Sigmoid colon (tissue), 7 donors: ENCODE measurements around the gene SH3RF3. TPM values are rescaled to one million over a fixed set of nuclear protein-coding genes. Genes with fewer than 3 reads are reported as not detected.

ENCODE experiments used
- DNase-seq: peaks from one replicate; pipeline ENCODE4 v3.0.0-alpha.2; 2019
- H3K27ac ChIP-seq, 4 donors: fragments of 200-600 bp; sonication (generic); one replicate each; pipeline ENCODE4 v1.5.1; 2016 to 2019; ENCODE audit warnings: mild to moderate bottlenecking in 1 of 4
- H3K27me3 ChIP-seq, 3 donors: fragments of 200-600 bp; sonication (generic); one replicate each; pipeline ENCODE4 v1.5.1; 2019; ENCODE audit warnings: mild to moderate bottlenecking in 1 of 3
- H3K36me3 ChIP-seq, 4 donors: fragments of 200-600 bp; sonication (generic); one replicate each; pipeline ENCODE4 v1.5.1; 2016 to 2019
- H3K4me1 ChIP-seq, 4 donors: fragments of 200-600 bp; sonication (generic); one replicate each; pipeline ENCODE4 v1.5.1; 2017 to 2019
- H3K4me3 ChIP-seq, 4 donors: fragments of 200-600 bp; sonication (generic); one replicate each; pipeline ENCODE4 v1.5.1; 2017 to 2019; ENCODE audit warnings: mild to moderate bottlenecking in 2 of 4, moderate library complexity in 1 of 4
- H3K9me3 ChIP-seq, 4 donors: fragments of 200-600 bp in 3 of 4; sonication (generic) in 3 of 4; one replicate each; pipeline versions ENCODE4 v1.5.1 to v1.6.1; 2013 to 2019
- CTCF ChIP-seq, 4 experiments: fragments of 450-650 bp in 3 of 4; fragments of 200-600 bp in 1 of 4; IDR thresholded peaks; one replicate each; pipeline ENCODE4 v1.5.1; 2016 to 2019; ENCODE audit warnings: antibody characterized with exemption in 4 of 4, mild to moderate bottlenecking in 3 of 4, moderate library complexity in 2 of 4
- EP300 ChIP-seq, 4 donors: sonication (generic); formaldehyde crosslinking; IDR thresholded peaks; one replicate each; pipeline ENCODE4 v1.6.1; 2017; ENCODE audit warnings: antibody characterized with exemption in 4 of 4
- POLR2A ChIP-seq, 2 donors: fragments of 450-650 bp; IDR thresholded peaks; one replicate each; pipeline ENCODE4 v1.6.1; 2016; ENCODE audit warnings: antibody characterized with exemption in 2 of 2, mild to moderate bottlenecking in 2 of 2, moderate library complexity in 2 of 2
- POLR2AphosphoS5 ChIP-seq, 4 donors: sonication (generic); formaldehyde crosslinking; IDR thresholded peaks; one replicate each; pipeline ENCODE4 v1.6.1; 2017; ENCODE audit warnings: antibody characterized with exemption in 4 of 4
- WGBS, 2 donors: extraction: QIAGEN DNeasy Blood & Tissue Kit; methylation state at CpG; one replicate each; pipeline ENCODE4 v1.1.7; 2013; 5-methylcytosine and 5-hydroxymethylcytosine counted together
- intact Hi-C: fragments of 100-400 bp; cut with DNase I; formaldehyde crosslinking; loops from one replicate; pipeline ENCODE4 v1.15.1; 2023
- polyA plus RNA-seq, 3 donors: library from polyadenylated mRNA; stranded (reverse); fragments of 200-250 nt; gene quantifications; one replicate each; pipeline ENCODE4 v1.2.3, GENCODE V29; 2013
- total RNA-seq, 4 donors: library from RNA; depleted of rRNA; stranded (reverse); fragments of >200 nt; gene quantifications; one replicate each; pipeline ENCODE4 v1.1.0, GENCODE V29; 2016
- donor health status: healthy with polysubstance abuse.
- donor health status: Bipolar disorder and iron deficiency.
- donor health status: healthy.

SH3RF3 gene
- total and polyA plus RNA-seq, 7 donors = 0.69 to 10.0 (median 3.4) TPM

GRCh38 chr2:109199790-109200189 is 70.8 kb downstream of the SH3RF3 start:
- H3K36me3 ChIP-seq = no peaks in the 10 kb centered on the region
- TF ChIP-seq POLR2AphosphoS5 (IDR thresholded peaks at IDR 0.05) = no peak
- no peak for TF ChIP-seq POLR2A (IDR thresholded peaks at IDR 0.05)
- TF ChIP-seq CTCF (IDR thresholded peaks at IDR 0.05) = no peak
- no peak for TF ChIP-seq EP300 (IDR thresholded peaks at IDR 0.05)
- no peak for DNase-seq
- no peak overlapping the region for H3K4me3 ChIP-seq
- H3K9me3 ChIP-seq = no peaks in the 10 kb centered on the region
- no peaks in the 10 kb centered on the region for H3K27me3 ChIP-seq
- peaks cover 0 to 28% (median 20%) of the 10 kb centered on the region in 4 donors for H3K4me1 ChIP-seq
- 87 to 96% methylated on average over 4 of the region's 4 CpGs for WGBS, 2 donors
- H3K27ac ChIP-seq = no peak overlapping the region
- intact Hi-C loops = no loop called here

- H3K4me1 ChIP-seq = peaks cover 0 to 20% (median 12%) of the 10 kb centered on the region in 4 donors
- no peaks in the 10 kb centered on the region for H3K36me3 ChIP-seq
- intact Hi-C loops = no loop called here
- H3K27ac ChIP-seq = no peak overlapping the region
- 86 to 89% methylated on average over 14 of the region's 14 CpGs for WGBS, 2 donors
- H3K27me3 ChIP-seq = no peaks in the 10 kb centered on the region
- no peak overlapping the region for H3K4me3 ChIP-seq
- no peaks in the 10 kb centered on the region for H3K9me3 ChIP-seq
- no peak for DNase-seq
- no peak for TF ChIP-seq POLR2A (IDR thresholded peaks at IDR 0.05)
- no peak for TF ChIP-seq CTCF (IDR thresholded peaks at IDR 0.05)
- no peak for TF ChIP-seq EP300 (IDR thresholded peaks at IDR 0.05)
- TF ChIP-seq POLR2AphosphoS5 (IDR thresholded peaks at IDR 0.05) = no peak
Measured at GRCh38 chr2:109200616-109201464, 71.8 kb downstream of the SH3RF3 start.

DNA sequence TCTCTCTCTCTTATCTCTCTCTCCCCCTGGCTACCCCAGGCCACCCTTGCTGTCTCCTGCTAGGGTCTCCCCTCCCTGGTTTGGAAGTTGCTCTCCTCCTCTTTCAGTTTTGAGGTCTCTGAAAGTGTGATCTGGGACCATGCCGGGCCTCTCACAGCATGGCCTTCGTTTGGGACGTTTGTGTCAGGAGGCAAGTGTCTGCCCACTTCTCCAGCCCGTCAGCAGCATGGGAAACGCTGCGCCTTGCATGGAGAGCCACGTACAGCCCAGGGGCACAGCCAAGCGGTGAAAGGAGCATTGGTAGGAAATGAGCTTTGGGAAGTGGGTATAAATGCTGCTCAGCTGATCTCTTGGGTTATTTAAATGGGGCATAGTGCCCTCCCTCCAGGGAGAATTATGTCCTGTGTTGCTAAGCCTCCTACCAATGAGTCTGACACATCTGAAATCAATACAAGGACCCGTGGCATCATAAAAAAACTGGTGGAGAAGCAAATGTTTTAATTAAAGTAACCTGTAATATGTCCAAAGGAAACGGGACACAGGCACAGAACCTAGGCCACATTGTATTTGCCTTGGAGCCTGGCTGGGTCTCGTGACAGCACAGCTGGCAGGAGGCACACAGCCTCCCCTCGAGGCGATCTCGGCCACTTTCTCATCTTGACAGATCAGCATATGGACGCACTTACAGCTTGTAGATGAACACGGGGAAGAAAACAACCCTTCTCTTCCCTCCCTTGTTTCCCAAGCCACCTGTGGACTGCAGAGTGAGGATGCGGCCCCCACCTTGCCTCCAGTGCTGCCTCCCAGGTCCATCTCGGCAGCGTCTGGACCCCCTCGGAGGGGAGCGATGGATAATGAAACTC is 72.7 kb downstream of the SH3RF3 start:
- no peak overlapping the region for H3K27ac ChIP-seq
- no peak for DNase-seq
- H3K27me3 ChIP-seq = no peaks in the 10 kb centered on the region
- no peak overlapping the region for H3K4me3 ChIP-seq
- H3K9me3 ChIP-seq = no peaks in the 10 kb centered on the region
- intact Hi-C loops = no loop called here
- 88% methylated on average over 21 of the region's 21 CpGs for WGBS, 2 donors
- no peaks in the 10 kb centered on the region for H3K36me3 ChIP-seq
- H3K4me1 ChIP-seq = peaks cover 0 to 20% (median 10%) of the 10 kb centered on the region in 4 donors
- no peak for TF ChIP-seq POLR2AphosphoS5 (IDR thresholded peaks at IDR 0.05)
- TF ChIP-seq EP300 (IDR thresholded peaks at IDR 0.05) = no peak
- TF ChIP-seq POLR2A (IDR thresholded peaks at IDR 0.05) = no peak
- TF ChIP-seq CTCF (IDR thresholded peaks at IDR 0.05) = no peak

- 92 to 94% methylated on average over 9 of the region's 9 CpGs for WGBS, 2 donors
- peaks cover 0 to 20% (median 12%) of the 10 kb centered on the region in 4 donors for H3K4me1 ChIP-seq
- no peak for TF ChIP-seq EP300 (IDR thresholded peaks at IDR 0.05)
- no peak for TF ChIP-seq POLR2AphosphoS5 (IDR thresholded peaks at IDR 0.05)
- TF ChIP-seq POLR2A (IDR thresholded peaks at IDR 0.05) = no peak
- TF ChIP-seq CTCF (IDR thresholded peaks at IDR 0.05) = no peak
- H3K36me3 ChIP-seq = no peaks in the 10 kb centered on the region
- H3K27me3 ChIP-seq = no peaks in the 10 kb centered on the region
- no peak overlapping the region for H3K27ac ChIP-seq
- intact Hi-C loops = no loop called here
- DNase-seq = no peak
- H3K4me3 ChIP-seq = no peak overlapping the region
- H3K9me3 ChIP-seq = no peaks in the 10 kb centered on the region
Measured at GRCh38 chr2:109202486-109202885, 73.5 kb downstream of the SH3RF3 start.
